ENCODE measurements around the gene PRDM16.

GRCh38 chr1:3032371-3033039, 36.5 kb upstream of the PRDM16 start:
- TF ChIP-seq POLR2A (IDR thresholded peaks at IDR 0.05; ENCODE audit: low read length) (no peak), GATA1 (IDR thresholded peaks at IDR 0.05; ENCODE audit: low read depth, low read length) (no peak)

Data from erythroblast (primary cell).